ENCODE measurements around the gene MYOZ2.
"Not testable (repeated sequence)": the region's sequence is repeated elsewhere in the genome, so short reads cannot be mapped to it uniquely, and the experiment has no call there.

Gene MYOZ2

DNA sequence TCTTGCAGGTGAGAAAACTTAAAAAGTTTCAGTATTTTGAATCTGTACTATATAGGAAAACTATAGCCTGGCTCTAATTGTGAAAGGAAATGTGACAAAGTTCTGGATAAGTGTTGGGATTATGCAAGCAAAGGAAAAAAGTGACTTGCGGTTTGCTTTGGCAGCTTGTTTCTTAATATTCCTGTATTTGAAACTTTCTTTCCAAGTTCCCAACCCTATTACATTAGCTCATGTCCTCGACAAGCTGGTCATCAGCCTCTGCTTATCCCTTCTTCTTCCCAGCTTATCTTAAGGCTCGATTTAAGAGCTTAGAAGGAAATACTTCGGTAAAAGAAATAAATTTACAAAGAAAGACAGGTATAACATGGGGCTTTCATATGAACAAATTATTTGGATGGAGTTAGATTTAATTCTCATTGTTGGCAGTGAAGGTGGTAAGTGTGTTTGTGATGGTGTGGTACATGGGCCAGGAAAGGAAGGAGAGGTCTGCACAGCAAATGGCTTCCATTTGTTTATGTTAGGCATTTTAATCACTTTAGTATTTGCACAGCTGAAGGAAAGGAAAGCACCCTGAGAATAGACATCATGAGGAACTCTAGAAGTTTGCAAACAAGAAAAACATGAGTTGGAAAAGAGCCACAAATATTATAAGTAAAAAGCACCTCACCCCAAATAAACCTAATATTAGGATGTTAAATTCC lies 5.1 kb upstream of the MYOZ2 start:
- DNase-seq, result no peak

DNA sequence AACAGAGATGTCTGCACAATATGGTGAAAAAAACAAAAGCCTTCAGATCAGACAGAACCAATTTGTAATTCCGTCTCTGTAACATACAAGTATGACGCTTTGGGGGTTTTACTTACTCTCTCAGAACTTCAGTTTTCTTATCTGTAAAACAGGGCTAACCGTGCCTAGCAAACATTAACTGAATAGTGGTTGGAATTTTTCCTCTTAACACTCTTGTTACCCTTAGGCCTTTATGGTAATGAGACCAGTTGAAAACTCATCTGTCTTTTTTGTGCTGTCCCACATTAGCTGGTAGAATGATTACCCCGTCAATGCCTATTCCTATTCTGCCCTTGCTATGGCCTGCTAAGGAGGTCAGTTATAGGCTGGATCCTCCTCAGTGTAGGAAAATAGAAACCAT lies 4.5 kb upstream of the MYOZ2 start:
- DNase-seq, result no peak

DNA sequence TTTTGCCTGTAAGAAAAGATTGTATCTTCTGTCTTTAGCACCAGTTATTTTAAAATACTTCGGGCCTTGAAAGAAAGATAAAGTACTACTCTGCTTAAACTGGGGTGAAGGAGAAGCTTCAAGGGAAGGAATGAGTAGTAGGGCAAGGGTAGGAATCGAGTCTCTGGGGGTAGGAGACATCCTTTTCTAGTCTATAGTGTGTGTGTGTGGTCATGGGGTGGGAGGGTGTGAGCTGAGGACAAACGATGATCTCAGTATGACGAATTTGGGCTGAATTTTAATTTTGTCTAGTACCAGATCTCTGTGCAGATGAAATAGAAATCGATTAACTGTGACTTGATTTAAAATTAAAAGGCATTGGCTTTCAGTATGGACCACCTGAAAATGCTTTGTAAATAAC lies 3.3 kb upstream of the MYOZ2 start:
- no peak for DNase-seq

DNA sequence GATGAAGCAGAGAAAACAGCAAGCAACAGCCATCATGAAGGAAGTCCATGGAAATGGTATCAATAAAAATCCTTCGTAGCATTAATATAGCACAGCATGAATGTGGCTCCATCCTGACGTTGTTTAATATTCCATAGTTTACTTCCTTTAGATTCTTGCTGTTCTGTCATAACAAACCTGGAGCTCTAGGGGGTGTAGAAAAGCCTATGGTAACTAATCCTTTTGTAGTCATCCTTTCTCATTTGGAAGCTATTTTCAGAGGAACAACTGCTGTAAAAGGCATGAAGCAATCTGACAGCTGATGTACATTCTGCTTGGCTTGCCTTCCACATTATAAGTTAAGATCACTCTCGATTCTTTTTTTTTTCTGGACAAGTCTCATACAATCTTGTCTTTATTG lies 914 bp downstream of the MYOZ2 start:
- no peak for DNase-seq

DNA sequence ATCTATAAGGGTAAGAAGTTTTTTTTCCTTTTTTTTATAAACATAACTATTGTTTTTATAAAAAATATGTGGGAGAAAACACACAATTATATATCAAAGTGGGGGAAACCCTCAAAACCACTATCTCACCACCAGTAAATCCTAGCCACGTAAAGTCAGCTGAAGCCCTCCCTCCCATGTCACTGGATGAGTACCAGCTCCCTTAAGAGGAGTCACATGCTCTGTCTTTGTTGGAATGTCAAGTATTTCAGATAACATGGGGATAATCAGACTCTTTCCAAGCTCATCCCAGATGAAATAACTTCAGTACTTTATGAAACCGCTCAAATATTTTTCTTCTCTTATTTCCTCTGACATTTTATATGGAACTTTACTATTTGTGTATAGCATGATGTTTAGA lies 2.4 kb downstream of the MYOZ2 start:
- no peak for DNase-seq

DNA sequence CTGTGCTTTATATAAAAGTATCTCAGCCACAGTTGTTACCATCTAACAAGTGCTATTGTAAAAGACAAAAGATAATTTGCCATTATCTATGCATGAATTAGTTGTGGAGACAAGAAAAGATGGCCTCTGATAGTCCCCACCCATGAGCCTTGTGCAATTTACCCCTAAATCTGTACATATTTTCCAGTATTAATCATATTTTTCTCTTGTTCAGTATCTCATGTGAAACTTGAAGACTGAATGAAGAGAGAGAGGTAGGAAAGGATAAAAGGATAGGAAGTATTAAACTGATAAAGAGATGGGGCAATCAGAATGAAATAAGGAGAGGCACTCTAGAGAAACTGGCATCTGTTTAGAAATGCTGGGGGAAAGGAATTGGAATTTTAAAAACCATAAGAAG lies 3.7 kb downstream of the MYOZ2 start:
- DNase-seq, result no peak

DNA sequence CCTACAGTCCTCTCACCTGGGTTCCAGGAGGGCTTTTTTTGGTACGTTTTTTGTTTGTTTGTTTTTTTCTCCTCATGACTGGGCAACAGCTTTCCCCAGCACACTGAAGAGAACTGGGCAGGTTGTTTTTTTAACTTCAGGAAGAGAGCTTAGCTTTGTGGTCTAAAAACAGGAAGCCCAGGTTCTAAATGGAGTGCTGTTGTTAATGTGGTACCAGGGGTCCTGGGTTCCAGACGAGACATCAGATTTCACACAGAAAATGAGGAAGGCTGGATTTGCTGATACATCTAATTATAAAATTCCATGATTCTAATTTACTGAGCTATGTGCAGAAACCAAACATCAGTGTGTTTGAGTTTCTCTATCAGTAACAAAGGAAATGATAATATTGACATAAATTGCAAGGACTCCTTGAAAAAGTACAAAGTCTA lies 4.2 kb downstream of the MYOZ2 start:
- DNase-seq, result no peak

DNA sequence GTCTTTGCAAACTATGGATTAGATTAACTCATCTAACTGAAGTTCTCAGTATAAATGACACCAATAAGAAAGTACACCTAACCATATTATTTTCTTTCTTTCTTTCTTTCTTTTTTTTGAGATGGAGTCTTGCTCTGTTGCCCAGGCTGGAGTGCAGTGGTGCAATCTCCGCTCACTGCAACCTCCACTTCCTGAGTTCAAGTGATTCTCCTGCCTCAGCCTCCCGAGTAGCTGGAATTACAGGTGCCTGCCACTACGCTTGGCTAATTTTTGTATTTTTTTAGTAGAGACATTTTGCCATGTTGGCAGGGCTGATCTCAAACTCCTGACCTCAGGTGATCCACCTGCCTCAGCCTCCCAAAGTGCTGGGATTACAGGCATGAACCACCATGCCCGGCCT lies 5.7 kb downstream of the MYOZ2 start:
- not testable (repeated sequence) for DNase-seq

DNA sequence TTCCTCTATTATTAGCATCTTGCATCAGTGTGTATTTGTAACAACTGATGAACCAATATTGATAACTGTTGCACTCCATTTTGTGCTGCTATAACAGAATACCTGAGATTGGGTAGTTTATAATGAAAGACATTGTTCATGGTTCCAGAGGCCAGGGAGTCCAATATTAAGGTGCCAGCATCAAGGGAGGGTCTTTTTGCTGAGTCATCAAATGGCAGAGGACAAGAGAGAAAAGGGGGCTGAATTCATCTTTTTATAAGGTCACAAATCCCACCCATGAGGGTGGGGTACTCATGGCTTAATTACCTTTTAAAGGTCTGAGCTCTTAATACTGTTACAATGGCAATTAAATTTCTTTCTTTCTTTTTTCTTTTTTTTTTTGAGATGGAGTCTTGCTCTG lies 7.2 kb downstream of the MYOZ2 start:
- DNase-seq, result no peak

DNA sequence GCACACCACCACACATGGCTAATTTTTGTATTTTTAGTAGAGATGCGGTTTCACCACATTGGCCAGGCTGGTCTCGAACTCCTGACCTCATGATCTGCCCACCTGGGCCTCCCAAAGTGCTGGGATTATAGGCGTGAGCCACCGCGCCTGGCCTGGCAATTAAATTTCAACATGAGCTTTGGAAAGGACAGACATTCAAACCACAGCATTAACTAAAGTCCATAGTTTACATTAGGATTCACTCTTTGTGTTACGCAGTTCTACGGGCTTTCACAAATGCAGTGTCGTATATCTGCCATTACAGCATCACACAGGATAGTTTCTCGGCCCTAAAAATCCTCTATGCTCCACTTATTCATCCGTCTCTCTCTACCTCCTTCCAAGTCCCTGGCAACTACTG lies 7.7 kb downstream of the MYOZ2 start:
- DNase-seq, result not testable (repeated sequence)

DNA sequence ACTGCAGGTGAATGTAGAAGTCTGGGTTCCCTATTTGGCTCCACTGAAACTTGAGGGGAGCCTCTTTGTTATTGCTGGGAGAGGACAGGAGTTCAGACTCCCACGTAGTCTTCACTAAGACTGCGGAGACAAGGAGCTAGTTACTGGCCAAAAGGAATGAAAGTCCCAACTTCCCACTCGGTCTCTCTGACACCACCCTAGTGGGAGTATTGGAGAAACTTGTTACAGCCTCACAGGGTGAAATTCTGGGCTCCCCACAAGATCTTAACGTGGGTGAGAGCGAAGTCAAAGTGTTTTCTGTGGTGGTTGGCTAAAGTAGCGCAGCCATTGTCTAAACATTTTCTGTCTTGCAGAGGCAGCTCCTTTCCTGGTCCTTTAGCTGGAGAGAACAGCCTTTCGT lies 13.5 kb downstream of the MYOZ2 start:
- no peak for DNase-seq

DNA sequence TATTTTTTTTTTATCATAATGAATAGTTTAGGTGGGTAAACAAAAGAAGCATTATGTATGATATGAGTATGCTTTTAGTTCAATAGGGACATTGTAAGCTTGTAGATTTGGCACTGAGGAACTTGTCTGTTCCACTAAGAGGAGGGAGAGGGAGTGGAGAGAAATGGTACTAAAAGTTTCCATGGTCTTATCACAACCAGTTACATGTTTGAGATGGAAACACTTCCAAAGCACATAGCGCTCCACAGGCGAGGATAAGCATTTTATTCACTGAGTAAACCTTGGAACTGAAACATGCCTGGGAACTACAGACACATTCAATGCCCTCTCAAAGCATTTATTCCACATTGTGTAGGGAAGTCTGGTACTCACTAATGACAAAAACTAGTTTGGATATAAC lies 15.5 kb downstream of the MYOZ2 start:
- no peak for DNase-seq

DNA sequence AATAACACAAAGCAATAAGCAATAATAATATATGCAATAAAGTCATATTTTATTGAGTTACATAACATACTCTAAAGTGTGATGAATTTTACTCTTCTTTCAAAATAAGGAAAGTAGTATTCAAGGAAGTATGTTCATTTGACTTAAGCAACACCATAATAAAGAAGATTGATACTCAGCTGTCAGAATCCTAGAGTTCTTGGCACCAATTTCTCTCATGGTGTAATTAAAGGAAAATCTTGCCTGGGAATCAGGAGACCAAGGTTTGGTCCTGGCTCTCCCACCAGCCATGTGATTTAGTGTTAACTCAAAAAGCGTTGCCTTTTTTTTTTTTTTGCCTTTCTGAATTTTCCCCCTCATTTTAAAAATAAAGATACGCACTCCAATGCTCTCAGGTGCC lies 17.1 kb downstream of the MYOZ2 start:
- no peak for DNase-seq

DNA sequence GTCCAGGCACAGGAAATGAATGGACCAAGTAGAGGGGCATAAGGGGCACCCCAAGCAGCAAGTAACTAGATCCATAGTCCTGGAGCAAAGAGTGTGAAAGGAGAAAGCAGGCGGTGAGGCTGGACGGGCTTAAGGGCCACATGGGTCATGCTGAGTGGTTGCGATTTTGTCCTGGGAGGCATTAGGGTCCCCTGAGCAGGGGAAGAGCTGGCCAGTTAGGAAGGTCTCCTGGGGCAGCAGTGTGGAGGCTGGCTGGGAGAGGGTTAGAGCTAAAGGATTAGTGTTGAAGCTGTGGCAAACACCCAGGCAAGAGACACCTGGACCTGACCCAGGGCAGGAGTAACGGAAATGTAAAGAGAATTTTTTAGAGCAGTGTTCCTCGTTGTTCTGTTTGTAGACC lies 26.5 kb downstream of the MYOZ2 start:
- DNase-seq, result no peak

DNA sequence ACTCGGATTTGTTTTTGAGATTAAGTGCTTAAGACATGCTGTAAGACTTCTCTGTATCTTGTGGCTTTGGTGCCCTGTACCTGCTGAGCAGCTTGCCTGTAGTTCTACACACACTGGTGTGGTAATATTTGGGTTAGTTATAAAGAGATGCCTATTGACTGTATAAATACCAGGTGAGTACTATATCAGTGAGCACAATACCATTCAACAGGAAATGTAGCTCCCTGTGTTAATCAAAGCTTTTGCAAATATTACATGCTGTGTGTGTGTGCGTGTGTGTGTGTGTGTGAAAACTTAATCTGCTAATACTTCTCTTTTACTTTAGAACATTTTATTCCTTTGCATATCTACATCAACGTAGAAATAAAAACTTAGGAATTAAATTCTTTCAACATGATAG lies 30.1 kb downstream of the MYOZ2 start:
- no peak for DNase-seq

DNA sequence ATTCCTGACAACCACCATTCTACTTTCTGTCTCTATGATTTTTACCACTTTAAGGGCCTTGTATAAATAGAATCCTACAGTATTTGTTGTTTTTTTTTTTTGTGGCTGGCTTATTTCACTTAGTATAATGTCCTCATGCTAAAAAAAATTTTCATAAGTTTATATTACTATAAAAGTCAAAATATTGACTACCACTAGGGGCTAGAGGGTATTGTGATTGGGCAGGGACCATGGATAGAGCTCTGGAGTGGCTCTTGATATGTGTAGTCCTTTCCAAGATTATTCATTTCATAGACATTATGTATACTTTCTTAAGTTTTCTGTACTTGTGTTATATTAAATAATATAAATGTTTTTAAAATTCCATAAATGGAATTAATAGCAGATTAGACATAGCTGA lies 34.6 kb downstream of the MYOZ2 start:
- no peak for DNase-seq

DNA sequence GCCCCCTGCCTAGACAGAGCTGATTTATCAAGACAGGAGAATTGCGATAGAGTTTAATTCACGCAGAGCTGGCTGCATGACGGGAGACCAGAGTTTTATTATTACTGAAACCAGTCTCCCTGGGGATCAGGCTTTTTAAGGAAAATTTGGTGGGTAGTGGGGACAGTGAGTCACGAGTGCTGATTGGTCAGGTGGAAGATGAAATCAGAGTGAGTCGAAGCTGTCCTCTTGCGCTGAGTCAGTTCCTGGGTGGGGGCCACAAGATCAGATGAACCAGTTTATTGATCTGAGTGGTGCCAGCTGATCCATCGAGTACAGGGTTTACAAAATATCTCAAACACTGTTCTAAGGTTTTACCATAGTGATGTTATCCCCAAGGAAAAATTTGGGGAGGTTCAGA lies 36.6 kb downstream of the MYOZ2 start:
- DNase-seq, result no peak

DNA sequence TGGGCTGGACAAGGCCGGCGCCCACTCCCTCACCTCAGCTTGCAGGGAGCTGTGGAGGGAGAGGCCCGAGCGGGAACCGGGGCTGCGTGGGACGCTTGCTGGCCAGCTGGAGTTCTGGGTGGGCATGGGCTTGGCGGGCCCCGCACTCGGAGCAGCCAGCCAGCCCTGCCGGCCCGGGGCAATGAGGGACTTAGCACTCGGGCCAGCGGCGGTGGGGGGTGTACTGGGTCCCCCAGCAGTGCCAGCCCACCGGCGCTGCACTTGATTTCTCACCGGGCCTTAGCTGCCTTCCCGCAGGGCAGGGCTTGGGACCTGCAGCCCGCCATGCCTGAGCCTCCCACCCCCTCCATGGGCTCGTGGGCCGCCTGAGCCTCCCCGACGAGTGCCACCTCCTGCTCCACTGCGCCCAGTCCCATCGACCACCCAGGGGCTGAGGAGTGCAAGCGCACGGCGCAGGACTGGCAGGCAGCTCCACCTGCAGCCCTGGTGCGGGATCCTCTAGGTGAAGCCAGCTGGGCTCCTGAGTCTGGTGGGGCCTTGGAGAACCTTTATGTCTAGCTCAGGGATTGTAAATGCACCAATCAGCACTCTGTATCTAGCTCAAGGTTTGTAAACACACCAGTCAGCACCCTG lies 38.2 kb downstream of the MYOZ2 start:
- DNase-seq, result not testable (repeated sequence)

DNA sequence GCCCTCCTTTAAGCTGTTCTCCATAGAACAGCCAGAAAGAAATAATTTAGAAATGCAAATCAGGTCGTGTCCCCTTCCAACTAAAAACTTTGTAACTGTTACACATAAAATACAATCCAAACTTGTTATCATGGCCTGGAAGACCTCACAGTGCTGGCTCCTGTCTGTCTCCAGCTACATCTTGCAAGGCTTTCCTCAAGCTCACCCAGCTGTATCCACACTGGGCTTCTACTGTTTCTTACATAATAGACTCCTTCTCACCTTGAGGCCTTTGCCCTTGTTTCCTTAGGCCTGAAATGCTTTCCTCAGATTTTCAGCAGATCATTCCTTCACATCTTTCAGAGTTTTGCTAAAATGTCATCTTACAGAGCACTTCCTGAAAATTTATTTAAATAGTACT lies 43.4 kb downstream of the MYOZ2 start:
- no peak for DNase-seq

DNA sequence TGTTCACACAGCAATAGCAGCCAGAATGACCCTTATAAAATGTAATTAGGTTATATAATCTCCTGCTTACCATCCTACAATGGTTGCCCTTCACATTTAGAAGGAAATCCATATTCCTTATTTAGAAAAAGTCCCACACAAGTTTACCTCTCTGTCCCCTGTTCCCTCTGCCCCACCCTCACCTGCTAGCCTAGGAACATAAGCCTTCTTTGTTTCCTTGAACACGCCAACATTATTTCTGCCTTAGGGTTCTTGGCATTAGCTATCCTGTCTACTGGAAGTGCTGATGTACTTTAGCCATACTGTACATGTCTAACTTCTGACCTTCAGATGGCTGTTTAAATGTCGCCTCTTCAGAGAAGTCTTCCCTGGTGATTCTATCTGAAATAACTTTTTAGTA lies 48.5 kb downstream of the MYOZ2 start:
- no peak for DNase-seq

DNA sequence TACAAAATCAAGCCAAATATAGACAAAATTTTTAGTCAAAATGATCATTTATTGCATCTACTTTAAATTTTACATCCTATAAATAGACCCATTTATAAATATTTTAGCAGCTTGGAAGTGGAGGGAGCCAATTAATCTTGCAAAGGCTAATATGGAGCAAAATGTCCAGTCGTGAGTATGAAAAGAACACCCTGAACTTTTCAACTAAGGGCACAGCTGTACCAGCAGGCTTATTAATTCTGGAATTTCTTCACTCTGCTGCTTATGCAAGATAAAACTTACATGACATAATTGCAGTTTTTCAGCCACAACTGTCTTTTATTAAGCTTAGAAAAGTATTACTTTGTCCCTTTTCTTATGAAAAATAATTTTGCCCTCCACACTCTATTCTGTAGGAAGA lies 54.0 kb downstream of the MYOZ2 start:
- DNase-seq, result no peak

DNA sequence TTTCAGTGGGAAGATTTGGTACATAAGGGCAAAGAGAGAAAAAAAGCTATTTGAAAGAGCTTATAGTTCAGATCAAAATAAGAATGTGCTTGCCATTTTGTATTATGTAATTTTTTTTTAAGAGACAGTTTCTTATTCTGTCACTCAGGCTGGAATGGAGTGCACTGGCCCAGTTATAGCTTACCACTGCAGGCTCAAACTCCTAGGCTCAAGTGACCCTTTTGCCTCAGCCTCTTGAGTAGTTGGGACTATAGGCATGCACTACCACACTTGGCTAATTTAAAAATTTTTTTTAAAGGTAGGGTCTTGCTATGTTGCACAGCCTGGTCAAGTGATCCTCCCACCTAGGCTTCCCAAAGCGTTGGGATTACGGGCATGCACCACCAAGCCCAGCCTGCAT lies 54.7 kb downstream of the MYOZ2 start:
- DNase-seq, result no peak

DNA sequence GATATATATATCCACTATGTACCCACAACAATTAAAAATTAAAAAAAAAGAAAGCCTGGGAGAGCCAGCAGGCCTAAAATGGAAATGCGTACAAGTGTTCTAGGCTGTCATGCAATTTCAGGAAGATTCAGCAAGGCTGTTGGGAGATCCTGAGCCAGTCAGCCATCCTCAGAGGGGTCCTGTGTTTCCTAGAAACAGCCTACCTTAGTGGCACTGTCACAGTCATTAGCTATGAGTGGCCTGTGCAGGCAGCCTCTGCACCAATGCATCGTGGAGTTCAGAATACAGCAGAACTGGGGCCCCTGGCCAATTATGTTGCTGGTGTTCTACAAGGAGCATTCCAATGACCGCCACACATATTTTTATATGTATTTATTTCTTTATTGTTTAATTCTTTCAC lies 55.9 kb downstream of the MYOZ2 start:
- DNase-seq, result no peak

DNA sequence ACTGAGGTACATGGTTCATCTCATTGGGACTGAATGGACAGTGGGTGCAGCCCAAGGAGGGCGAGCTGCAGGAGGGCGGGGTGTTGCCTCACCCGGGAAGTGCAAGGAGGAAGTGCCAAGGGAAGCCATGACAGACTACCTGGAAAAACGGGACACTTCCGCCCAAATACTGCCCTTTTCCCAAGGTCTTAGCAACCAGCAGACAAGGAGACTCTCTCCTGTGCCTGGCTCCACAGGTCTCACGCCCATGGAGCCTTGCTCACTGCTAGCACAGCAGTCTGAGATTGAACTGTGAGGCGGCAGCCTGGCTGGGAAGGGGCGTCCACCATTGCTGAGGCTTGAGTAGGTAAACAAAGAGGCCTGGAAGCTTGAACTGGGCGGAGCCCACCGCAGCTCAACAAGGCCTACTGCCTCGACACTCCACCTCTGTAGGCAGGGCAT lies 62.2 kb downstream of the MYOZ2 start:
- DNase-seq, result no peak

DNA sequence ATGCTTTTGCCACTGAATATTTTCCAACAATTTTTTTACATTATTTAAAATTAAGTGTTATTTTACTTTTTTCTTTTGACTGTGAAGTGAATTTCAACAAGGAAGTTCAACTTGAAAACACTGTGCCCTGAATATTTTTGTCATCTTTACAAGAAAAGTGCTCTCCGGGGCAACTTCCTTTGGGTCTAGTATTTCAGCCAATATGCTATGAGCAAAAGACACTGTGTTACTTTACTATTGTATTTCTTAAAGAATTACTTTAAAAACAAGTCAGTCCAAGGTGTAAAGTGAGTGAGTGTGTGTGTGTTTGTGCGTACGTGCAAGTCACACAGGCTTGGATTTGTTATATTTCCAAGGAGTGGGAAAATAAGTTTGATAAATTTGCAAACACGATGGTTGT lies 69.3 kb downstream of the MYOZ2 start:
- DNase-seq, result no peak
